GM12892 (cell line): ENCODE measurements around the gene SLC4A4.

Experiments
- DNase-seq: peaks from one replicate; pipeline ENCODE4 v3.0.0; 2011; ENCODE audit not compliant: insufficient read length
- FAIRE-seq: peaks from 2 replicates; lab custom pipeline; 2011; peaks lifted over from hg19 to GRCh38; lab: Jason Lieb, UNC
- POLR2A ChIP-seq: IDR thresholded peaks from 2 replicates; pipeline ENCODE4 v1.6.1; 2011; ENCODE audit warnings: low read depth, low read length, control low read depth
- POLR2AphosphoS5 ChIP-seq: IDR thresholded peaks from 2 replicates; pipeline ENCODE4 v1.6.1; 2011; ENCODE audit warnings: low read depth, low read length, control low read depth
- TAF1 ChIP-seq: IDR thresholded peaks from 2 replicates; pipeline ENCODE4 v1.6.1; 2011; ENCODE audit warnings: low read depth, mild to moderate bottlenecking, control low read depth, low read length, borderline replicate concordance

Gene SLC4A4

GRCh38 chr4:71524756-71525155 is 185.9 kb downstream of the SLC4A4 start:
- no peak for TF ChIP-seq POLR2A
- no peak for DNase-seq
- FAIRE-seq, result no peak

- TF ChIP-seq POLR2AphosphoS5 (no peak), TAF1 (no peak), POLR2A (no peak)
- DNase-seq, result no peak
- no peak for FAIRE-seq
Observed at GRCh38 chr4:71526637-71527406, 188.0 kb downstream of the SLC4A4 start.

GRCh38 chr4:71532407-71532806 is 193.6 kb downstream of the SLC4A4 start:
- no peak for TF ChIP-seq TAF1
- TF ChIP-seq POLR2A, result no peak
- TF ChIP-seq POLR2AphosphoS5, result no peak
- FAIRE-seq (no peak), DNase-seq (no peak)

GRCh38 chr4:71533121-71533520 is 194.3 kb downstream of the SLC4A4 start:
- DNase-seq, result no peak
- no peak for FAIRE-seq
- no peak for TF ChIP-seq TAF1
- TF ChIP-seq POLR2AphosphoS5, result no peak
- no peak for TF ChIP-seq POLR2A

- TF ChIP-seq POLR2A (no peak), TAF1 (no peak), POLR2AphosphoS5 (no peak)
- DNase-seq (no peak), FAIRE-seq (no peak)
Observed at GRCh38 chr4:71537551-71538065, 198.8 kb downstream of the SLC4A4 start.

- FAIRE-seq (no peak), DNase-seq (no peak)
- TF ChIP-seq POLR2AphosphoS5, result no peak
- TF ChIP-seq POLR2A, result no peak
- TF ChIP-seq TAF1, result no peak
Observed at GRCh38 chr4:71538528-71538927, 199.7 kb downstream of the SLC4A4 start.

GRCh38 chr4:71540749-71541269 is 202.0 kb downstream of the SLC4A4 start:
- FAIRE-seq, result no peak
- no peak for TF ChIP-seq TAF1
- no peak for TF ChIP-seq POLR2A
- TF ChIP-seq POLR2AphosphoS5, result no peak
- DNase-seq, result no peak

- TF ChIP-seq POLR2AphosphoS5 (no peak), POLR2A (no peak), TAF1 (no peak)
- DNase-seq, result no peak
- FAIRE-seq, result no peak
Observed at GRCh38 chr4:71541541-71541940, 202.7 kb downstream of the SLC4A4 start.

GRCh38 chr4:71545168-71545567 is 206.3 kb downstream of the SLC4A4 start:
- no peak for FAIRE-seq
- TF ChIP-seq POLR2A (no peak), TAF1 (no peak), POLR2AphosphoS5 (no peak)
- no peak for DNase-seq

GRCh38 chr4:71549516-71550160 is 210.8 kb downstream of the SLC4A4 start:
- no peak for DNase-seq
- TF ChIP-seq POLR2AphosphoS5 (no peak), TAF1 (no peak), POLR2A (no peak)
- no peak for FAIRE-seq

- TF ChIP-seq POLR2AphosphoS5 (no peak), TAF1 (no peak), POLR2A (no peak)
- FAIRE-seq (no peak), DNase-seq (no peak)
Observed at GRCh38 chr4:71550220-71551165, 211.7 kb downstream of the SLC4A4 start.
